Right renal cortex interstitium (tissue), 3 donors: ENCODE data around the gene SPIN1. TPM values are rescaled to one million over a fixed set of nuclear protein-coding genes. Genes with fewer than 3 reads are reported as not detected.
"Not testable (repeated sequence)": the region's sequence is repeated elsewhere in the genome, so short reads cannot be mapped to it uniquely, and the experiment has no call there.

Source experiments
- DNase-seq, 3 donors: peaks; one replicate each; pipeline ENCODE4 v3.0.0-alpha.2; 2013; ENCODE audit warnings: low read depth in 3 of 3, low spot score in 2 of 3
- polyA plus RNA-seq, 3 donors: library from polyadenylated mRNA; unstranded; fragments of 120-200 nt; gene quantifications; one replicate each; pipeline ENCODE4 v1.2.1, GENCODE V29; 2013; ENCODE audit not compliant: insufficient read length in 3 of 3

Gene SPIN1
- polyA plus RNA-seq, result 100 to 1,000 TPM; 175 to 190 (median 176) TPM

- DNase-seq, result peak in 2 of 3 donors; percentile 56 to 57
Observed at GRCh38 chr9:88388203-88388885, at the start of gene SPIN1. Gene SPIN1 (plus strand): TSS chr9:88388444. CDS start chr9:88426540, 38,096 bp downstream.

GRCh38 chr9:88339317-88339716, 48.9 kb upstream of the SPIN1 start:
- DNase-seq, result no peak

GRCh38 chr9:88342246-88342645, 46.0 kb upstream of the SPIN1 start:
- DNase-seq, result no peak

GRCh38 chr9:88344013-88344412, 44.2 kb upstream of the SPIN1 start:
- DNase-seq, result no peak

GRCh38 chr9:88350354-88350753, 37.9 kb upstream of the SPIN1 start:
- not testable (repeated sequence) for DNase-seq

DNA sequence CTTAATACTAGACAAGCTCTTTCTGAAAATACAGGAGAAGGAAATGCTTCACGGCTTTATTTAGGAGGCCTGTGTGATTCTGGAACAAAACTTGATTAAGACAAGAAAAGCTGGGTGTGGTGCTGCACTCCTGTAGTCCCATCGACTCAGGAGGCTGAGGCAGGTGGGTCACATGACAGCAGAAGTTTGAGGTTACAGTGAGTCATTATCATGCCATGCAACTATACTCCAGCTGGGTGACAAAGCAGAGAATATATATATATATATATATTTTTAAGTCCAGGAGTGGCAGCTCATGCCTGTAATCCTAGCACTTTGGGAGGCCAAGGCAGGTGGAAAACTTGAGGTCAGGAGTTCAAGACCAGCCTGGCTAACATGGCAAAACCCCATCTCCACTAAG, 33.1 kb upstream of the SPIN1 start:
- no peak for DNase-seq

DNA sequence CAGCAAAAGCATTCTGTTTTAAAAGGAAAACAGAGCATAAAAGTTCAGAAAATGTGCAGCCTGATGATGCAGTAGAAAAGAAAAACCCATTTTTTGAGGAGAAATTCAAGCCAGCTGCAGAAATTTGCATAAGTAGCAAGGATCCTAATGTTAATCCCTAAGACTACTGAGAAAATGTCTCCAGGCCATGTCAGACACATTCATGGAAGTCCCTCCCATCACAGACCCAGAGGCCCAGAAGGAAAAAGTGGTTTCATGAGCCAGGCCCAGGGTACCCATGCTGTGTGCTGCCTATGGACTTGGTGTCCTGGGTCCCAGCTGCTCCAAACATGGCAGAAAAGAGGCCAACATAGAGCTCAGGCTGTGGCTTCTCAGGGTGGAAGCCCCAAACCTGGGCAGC, 31.0 kb upstream of the SPIN1 start:
- not testable (repeated sequence) for DNase-seq

- no peak for DNase-seq
Observed at GRCh38 chr9:88358723-88359122, 29.5 kb upstream of the SPIN1 start.

- no peak for DNase-seq
Observed at GRCh38 chr9:88359974-88360373, 28.3 kb upstream of the SPIN1 start.

- DNase-seq, result no peak
Observed at GRCh38 chr9:88362681-88363080, 25.6 kb upstream of the SPIN1 start.

- DNase-seq, result no peak
Observed at GRCh38 chr9:88363661-88364060, 24.6 kb upstream of the SPIN1 start.

GRCh38 chr9:88364706-88365105, 23.5 kb upstream of the SPIN1 start:
- DNase-seq, result no peak

- no peak for DNase-seq
Observed at GRCh38 chr9:88370346-88370745, 17.9 kb upstream of the SPIN1 start.

DNA sequence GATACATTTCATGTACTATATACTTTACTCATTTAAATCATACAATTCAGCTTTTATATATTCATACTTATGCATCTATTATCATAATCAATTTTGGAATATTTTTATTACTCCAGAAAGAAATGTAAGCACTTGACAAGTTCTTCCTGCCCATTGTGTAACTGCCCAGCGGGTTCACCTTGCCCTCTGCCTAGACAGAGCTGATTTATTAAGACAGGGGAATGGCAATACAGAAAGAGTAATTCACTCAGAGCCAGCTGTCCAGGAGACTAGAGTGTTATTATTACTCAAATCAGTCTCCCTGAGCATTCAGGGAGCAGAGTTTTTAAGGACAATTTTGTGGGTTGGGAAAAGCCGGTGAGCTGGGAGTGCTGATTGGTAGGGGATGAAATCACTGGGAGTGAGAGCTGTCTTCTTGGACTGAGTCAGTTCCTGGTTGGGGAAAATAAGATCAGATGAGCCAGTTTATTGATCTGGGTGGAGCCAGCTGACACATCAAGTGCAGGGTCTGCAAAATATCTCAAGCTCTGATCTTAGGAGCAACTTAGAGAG, 16.1 kb upstream of the SPIN1 start:
- no peak for DNase-seq

DNA sequence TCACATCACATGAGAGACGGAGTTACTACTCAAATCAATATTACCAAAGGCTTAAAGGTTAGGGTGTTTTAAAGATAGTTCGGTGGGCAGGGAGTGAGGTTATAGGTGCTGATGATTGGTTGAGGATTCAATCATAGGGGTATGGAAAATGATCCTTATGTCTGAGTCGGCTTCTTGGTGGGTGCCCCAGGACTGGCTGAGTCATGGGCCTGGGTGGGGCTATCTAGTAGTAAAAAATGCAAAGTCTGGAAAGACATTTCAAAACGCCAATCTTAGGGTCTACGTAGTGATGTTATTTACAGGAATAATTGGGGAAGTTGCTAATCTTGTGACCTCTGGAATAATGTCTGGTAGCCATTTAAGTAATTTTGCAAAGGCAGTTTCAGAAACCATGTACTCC, 15.2 kb upstream of the SPIN1 start:
- DNase-seq, result no peak

- DNase-seq, result no peak
Observed at GRCh38 chr9:88378317-88378716, 9.9 kb upstream of the SPIN1 start.

DNA sequence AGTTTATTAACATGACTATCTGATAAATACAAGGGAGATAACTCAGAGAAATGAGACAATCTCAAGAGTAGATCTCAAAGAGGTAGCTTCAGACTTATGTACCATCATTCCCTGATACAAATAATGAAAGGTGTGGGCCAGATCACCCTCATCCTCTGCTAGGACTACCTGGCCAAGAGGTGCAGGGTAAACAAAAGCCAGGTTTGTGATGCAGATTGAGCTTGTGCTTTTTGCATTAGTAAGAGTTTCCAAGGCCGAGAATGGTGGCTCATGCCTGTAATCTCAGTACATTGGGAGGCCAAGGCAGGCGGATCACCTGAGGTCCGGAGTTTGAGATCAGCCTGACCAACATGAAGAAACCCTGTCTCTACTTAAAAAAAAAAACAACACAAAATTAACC, 8.9 kb upstream of the SPIN1 start:
- DNase-seq, result no peak

DNA sequence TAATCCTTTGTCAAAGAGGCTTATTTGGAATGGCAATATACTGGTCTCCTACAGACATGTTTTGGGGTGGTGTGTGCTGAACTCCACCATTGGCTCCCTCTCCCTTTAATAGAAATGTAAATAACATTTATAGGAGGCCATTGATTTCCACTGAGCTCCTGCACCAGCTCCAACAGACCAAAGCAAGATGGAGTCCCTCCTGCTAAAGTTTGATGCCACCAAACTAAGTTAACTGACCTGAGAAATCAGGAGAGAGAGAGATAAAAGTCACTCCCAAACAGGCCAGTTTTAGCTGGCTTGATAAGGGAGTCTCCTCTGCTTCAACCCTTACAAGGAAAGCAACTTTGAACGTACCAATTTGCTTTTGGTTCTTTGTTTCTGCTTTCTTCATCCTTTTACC, 8.1 kb upstream of the SPIN1 start:
- no peak for DNase-seq

DNA sequence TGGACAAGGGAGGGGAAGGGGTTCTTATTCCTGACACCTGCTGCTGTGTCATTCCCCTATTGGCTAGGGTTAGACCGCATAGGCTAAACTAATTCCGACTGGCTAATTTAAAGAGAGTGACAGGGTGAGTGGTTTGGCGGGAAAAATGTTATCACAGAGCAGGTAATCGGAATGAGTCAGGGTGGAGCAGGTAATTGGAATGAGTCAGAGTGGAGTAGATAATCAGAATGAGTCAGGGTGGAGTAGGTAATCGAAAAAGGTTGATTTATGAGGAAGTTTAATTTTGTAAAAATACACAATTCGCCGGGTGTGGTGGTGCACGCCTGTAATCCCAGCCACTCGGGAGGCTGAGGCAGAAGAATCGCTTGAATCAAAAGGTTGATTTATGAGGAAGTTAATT, 6.9 kb upstream of the SPIN1 start:
- not testable (repeated sequence) for DNase-seq

- no peak for DNase-seq
Observed at GRCh38 chr9:88383176-88383575, 5.1 kb upstream of the SPIN1 start.

DNA sequence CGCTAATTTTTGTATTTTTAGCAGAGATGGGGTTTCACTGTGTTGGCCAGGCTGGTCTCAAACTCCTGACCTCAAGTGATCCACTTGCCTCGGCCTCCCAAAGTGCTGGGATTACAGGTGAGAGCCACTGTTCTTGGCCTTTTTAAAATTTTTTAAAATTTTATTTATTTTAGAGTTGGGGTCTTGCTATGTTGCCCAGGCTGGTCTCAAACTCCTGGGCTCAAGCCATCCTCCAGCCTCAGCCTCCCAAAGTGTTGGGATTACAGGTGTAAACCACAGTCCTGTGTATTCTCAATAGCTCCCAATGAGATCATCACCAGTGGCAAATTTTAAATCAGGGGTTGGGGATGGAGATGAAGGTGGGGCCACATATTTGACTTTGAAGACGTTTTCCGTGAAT, 2.1 kb upstream of the SPIN1 start:
- DNase-seq, result not testable (repeated sequence)

DNA sequence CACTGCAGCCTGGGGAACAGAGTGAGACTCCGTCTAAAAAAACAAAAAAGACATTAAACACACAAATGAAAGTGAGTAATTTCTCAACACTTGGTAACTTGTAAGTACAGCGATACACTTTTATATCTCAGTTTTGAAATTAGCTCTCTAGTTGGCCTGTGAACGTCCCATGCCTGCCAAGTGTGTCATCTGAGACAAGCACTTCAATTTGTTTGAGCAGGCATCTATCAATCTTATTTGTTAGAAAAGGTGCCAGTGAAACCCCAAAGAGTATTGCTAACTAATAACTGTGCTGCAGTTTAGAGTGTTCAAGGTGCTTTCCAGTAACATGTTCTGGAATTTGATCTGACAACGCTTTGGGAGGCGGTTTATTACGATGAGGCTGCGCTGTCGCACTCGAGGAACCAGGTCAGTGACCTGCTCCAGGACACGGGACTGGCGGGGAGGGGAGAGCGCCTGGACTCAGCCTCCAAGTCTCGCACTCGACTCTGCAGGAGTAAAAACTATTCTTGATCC, 1.1 kb upstream of the SPIN1 start:
- no peak for DNase-seq
